ENCODE data around the gene CA4. TPM values are rescaled to one million over a fixed set of nuclear protein-coding genes. Genes with fewer than 3 reads are reported as not detected.

Gene CA4
- total RNA-seq, 1 donor from 2014 or later: not detected

DNA sequence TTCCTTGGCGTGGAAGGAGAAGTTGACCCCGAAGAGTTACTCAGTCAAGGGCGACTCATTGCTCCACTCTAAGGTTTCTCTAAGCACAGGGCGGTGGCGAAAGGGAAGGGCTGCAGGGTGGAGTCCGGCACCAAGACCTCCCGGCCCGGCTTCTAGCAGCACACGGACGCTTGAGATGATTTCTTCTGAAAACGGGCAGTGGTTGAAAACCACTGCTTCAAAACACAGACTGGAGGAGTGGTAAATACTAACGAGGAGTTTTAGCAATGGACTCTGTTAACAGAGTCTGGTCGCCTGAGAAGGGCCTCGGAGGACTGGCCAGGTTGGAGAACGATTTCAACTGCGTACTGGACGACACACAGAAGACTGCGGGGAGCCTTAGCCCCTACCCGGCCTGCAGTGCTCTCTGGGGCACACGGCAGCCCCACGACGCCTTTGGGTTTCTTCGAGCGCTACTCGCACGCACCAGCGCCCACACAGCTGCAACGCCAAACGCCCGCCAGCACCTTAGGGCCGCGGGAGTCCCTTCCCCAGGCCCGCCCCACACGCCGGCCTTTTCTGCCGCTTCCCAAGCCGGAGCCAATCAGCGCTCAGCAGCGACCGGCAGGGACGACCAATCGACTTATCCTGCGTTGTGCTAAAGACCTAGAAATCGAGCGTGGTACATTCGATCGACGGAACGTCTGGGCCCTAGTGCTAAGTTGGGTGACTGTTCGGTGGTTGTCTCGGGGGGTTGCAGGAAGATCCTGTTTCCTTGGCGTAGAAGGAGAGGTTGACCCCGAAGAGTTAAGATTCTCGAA is 14.4 kb upstream of the CA4 start:
- Mint-ChIP-seq H3K27me3 (ENCODE audit: low read depth) (peaks cover 46% of the 10 kb centered on the region), H3K36me3 (peaks cover 3% of the 10 kb centered on the region), H3K4me3 (peak overlapping the region; percentile 88), H3K4me1 (peaks cover 19% of the 10 kb centered on the region), H3K9me3 (peaks cover 4% of the 10 kb centered on the region), H3K27ac (peak overlapping the region; percentile 76)
- peak; percentile 65 to 80 for DNase-seq (ENCODE audit: low spot score in 2 of 2, unreplicated experiment in 2 of 2)
- TF ChIP-seq, protein P1, sequence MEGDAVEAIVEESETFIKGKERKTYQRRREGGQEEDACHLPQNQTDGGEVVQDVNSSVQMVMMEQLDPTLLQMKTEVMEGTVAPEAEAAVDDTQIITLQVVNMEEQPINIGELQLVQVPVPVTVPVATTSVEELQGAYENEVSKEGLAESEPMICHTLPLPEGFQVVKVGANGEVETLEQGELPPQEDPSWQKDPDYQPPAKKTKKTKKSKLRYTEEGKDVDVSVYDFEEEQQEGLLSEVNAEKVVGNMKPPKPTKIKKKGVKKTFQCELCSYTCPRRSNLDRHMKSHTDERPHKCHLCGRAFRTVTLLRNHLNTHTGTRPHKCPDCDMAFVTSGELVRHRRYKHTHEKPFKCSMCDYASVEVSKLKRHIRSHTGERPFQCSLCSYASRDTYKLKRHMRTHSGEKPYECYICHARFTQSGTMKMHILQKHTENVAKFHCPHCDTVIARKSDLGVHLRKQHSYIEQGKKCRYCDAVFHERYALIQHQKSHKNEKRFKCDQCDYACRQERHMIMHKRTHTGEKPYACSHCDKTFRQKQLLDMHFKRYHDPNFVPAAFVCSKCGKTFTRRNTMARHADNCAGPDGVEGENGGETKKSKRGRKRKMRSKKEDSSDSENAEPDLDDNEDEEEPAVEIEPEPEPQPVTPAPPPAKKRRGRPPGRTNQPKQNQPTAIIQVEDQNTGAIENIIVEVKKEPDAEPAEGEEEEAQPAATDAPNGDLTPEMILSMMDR (IDR thresholded peaks at IDR 0.05; ENCODE audit: unreplicated experiment): no peak

DNA sequence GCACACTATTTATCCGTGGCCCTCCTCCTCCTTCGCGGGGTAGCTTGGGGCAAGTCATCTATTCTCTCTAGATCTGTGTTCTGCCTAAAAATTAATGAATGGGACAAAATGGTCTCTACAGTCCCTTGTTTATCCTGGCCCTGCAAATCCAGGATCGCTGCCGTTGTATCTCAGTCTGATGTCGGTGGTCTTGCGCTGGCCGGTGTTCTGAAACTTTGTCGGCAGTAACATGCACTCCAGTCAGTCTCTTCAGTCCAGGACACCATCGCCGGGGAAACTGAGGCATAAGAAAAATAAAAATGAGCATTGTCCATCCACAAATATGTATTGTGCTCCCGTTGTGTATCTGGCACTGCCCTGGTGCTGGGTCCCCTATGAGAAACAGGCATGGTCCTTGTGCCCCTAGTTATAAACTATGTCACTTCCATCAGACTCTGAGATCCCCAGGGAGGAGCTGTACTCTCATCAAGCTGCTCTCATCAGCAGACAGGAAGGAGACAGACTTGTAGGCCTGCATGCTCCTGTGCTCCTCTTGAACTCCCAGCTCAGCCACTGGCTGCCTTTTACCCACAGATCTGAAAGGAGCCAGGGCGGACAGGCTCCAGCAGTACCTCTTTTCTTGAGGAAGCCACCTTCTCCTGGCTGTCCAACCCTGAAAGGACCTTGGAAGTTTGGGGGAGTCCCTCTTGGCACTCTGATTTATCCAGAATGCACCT is 13.7 kb upstream of the CA4 start:
- TF ChIP-seq, protein P1 (IDR thresholded peaks at IDR 0.05; ENCODE audit: unreplicated experiment): no peak

GRCh38 chr17:60137731-60138130 is 12.0 kb upstream of the CA4 start:
- DNase-seq (ENCODE audit: low spot score in 2 of 2, unreplicated experiment in 2 of 2): no peak
- Mint-ChIP-seq H3K9me3 (no peaks in the 10 kb centered on the region), H3K4me1 (peaks cover 29% of the 10 kb centered on the region), H3K4me3 (no peak overlapping the region), H3K27me3 (ENCODE audit: low read depth) (peaks cover 70% of the 10 kb centered on the region), H3K36me3 (no peaks in the 10 kb centered on the region), H3K27ac (no peak overlapping the region)
- TF ChIP-seq, protein P1 (IDR thresholded peaks at IDR 0.05; ENCODE audit: unreplicated experiment): no peak

More for the DNA sequence above, 13.7 kb upstream of the CA4 start:
- Mint-ChIP-seq H3K4me3 (peak overlapping the region; percentile 88), H3K27me3 (ENCODE audit: low read depth) (peaks cover 54% of the 10 kb centered on the region), H3K36me3 (peaks cover 3% of the 10 kb centered on the region), H3K9me3 (no peaks in the 10 kb centered on the region), H3K27ac (no peak overlapping the region), H3K4me1 (peaks cover 19% of the 10 kb centered on the region)
- DNase-seq (ENCODE audit: low spot score in 2 of 2, unreplicated experiment in 2 of 2): no peak

DNA sequence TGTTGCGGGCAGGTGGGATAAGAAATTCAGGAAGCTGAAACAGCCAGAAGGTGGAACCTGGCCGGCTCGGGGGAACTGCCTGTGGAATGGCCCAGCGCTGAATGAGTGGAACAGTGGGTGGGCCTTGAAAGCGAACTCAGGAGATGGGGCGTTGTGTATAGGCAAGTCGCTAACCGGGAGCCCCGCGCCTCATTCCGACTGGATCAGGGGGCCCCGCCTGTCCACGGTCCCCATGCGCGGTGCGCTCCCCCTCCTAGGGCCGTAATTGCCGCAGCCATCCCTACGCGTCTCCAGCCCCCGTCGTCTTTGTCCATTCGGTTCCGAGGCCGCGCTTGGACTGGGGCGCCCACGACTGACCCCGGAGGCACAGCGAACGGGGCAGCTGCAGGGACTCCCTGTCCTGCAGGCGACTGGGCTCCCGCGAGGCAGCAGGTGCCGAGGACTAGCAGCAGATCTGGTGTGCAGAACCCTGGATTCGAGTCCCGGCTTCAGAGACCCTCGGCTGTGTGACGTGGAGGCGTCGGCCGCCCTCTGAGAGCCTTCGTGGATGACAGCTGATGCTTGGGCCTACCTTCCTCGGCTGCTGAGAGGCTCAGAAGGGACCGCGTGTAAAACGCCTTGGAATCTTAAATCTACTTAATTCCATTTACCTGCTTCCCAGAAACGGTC is 10.9 kb upstream of the CA4 start:
- H3K27ac Mint-ChIP-seq: no peak overlapping the region
- H3K9me3 Mint-ChIP-seq: no peaks in the 10 kb centered on the region
- H3K27me3 Mint-ChIP-seq (ENCODE audit: low read depth): peaks cover 82% of the 10 kb centered on the region
- H3K4me1 Mint-ChIP-seq: peaks cover 33% of the 10 kb centered on the region
- no peaks in the 10 kb centered on the region for H3K36me3 Mint-ChIP-seq
- no peak overlapping the region for H3K4me3 Mint-ChIP-seq
- DNase-seq (ENCODE audit: low spot score in 2 of 2, unreplicated experiment in 2 of 2): no peak
- TF ChIP-seq, protein P1 (IDR thresholded peaks at IDR 0.05; ENCODE audit: unreplicated experiment): no peak

DNA sequence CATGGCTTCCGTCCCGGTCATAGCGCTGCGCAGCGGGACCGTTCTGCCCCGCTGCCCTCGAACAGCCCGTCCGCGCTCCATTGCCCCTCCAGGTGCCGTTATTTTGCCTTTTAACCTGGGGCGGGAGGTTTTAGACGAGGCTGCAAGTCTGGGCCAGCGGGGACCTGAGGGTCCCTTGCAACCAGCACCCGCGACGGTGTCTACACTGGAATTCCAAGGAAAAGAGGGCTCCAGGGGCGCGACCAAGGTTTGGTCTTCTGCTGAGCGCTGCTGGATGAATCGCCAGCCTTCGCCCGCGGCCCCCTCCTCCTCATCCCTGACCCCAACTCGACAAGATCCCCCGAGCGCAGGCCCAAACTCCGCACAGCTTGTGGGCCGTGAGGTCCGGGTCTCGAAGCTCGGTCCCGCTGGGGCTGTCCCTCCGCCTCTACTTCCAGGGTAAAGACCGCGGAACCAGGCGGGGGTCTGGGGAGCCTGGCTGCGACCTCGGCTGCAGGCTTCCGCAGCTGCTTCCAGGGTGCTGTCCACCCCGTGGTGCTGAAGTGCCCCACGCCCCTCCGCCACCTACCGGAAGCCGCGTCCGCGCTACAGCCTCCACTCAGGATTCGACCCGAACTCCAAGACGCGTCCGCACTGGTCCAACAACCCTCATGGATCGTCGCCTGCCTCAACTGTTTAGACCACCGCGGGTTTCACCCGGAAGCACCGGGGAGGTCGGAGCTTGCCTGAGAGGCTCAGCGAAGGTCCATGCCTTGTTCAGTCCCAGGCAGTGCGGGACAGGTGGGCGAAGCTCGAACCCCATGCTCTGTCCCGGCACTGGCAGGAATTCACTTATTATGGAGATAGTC is 10.1 kb upstream of the CA4 start:
- H3K4me1 Mint-ChIP-seq: peaks cover 25% of the 10 kb centered on the region
- no peaks in the 10 kb centered on the region for H3K36me3 Mint-ChIP-seq
- TF ChIP-seq, protein P1 (IDR thresholded peaks at IDR 0.05; ENCODE audit: unreplicated experiment): no peak
- no peak overlapping the region for H3K27ac Mint-ChIP-seq
- H3K9me3 Mint-ChIP-seq: no peaks in the 10 kb centered on the region
- peaks cover 89% of the 10 kb centered on the region for H3K27me3 Mint-ChIP-seq (ENCODE audit: low read depth)
- peak; percentile 74 to 89 for DNase-seq (ENCODE audit: low spot score in 2 of 2, unreplicated experiment in 2 of 2)
- peak overlapping the region; percentile 17 for H3K4me3 Mint-ChIP-seq

Data from mesothelial cell of epicardium (in vitro differentiated cells).